PC-3 (cell line): Measurements from ENCODE around the gene OSBPL8.
"Not testable (repeated sequence)": the region's sequence is repeated elsewhere in the genome, so short reads cannot be mapped to it uniquely, and the experiment has no call there.

Experiments used
- CTCF ChIP-seq: fragments of 300-600 bp; sonication (generic); conservative IDR thresholded peaks from 2 replicates; pipeline ENCODE4 v1.5.1; 2017; ENCODE audit warnings: antibody characterized with exemption, low read depth, mild to moderate bottlenecking, low read length
- EZH2 ChIP-seq: fragments of 300-600 bp; sonication (generic); IDR thresholded peaks from one replicate; pipeline ENCODE4 v1.6.1; 2017; ENCODE audit warnings: antibody characterized with exemption, mild to moderate bottlenecking, low read length; ENCODE audit not compliant: unreplicated experiment
- EZH2phosphoT487 ChIP-seq: fragments of 300-600 bp; sonication (generic); IDR thresholded peaks from 2 replicates; pipeline ENCODE4 v1.6.1; 2018; ENCODE audit warnings: mild to moderate bottlenecking, antibody characterized with exemption, low read length, borderline replicate concordance

GRCh38 chr12:76376876-76377275 lies 182.7 kb downstream of the OSBPL8 start:
- not testable (repeated sequence) for TF ChIP-seq CTCF, EZH2, EZH2phosphoT487
